Fibroblast of skin of left biceps (primary cell): ENCODE results near the gene NEK11.
"Not testable (repeated sequence)": the region's sequence is repeated elsewhere in the genome, so short reads cannot be mapped to it uniquely, and the experiment has no call there.

Experiments
- DNase-seq, 2 experiments: peaks; one replicate each; pipeline ENCODE4 v3.0.0-alpha.2; 2013; ENCODE audit warnings: low read depth in 2 of 2

Gene NEK11

DNA sequence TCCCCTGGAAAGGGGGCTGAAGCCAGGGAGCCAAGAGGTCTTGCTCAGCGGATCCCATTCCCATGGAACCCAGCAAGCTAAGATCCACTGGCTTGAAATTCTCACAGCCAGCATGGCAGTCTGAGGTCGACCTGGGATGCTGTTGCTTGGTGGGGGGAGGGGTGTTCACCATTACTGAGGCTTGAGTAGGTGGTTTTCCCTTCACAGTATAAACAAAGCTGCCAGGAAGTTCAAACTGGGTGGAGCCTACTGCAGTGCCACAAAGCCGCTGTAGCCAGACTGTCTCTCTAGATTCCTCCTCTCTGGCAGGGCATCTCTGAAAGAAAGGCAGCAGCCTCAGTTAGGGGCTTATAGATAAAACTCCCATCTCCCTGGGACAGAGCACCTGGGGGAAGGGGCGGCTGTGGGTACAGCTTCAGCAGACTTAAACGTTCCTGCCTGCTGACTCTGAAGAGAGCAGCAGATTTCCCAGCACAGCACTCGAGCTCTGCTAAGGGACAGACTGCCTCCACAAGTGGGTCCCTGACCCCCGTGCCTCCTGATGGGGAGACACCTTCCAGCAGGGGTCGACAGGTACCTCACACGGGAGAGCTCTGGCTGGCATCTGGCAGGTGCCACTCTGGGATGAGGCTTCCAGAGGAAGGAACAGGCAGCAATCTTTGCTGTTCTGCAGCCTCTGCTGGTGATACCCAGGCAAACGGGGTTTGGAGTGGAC is 15.8 kb downstream of the NEK11 start:
- DNase-seq, result not testable (repeated sequence)

DNA sequence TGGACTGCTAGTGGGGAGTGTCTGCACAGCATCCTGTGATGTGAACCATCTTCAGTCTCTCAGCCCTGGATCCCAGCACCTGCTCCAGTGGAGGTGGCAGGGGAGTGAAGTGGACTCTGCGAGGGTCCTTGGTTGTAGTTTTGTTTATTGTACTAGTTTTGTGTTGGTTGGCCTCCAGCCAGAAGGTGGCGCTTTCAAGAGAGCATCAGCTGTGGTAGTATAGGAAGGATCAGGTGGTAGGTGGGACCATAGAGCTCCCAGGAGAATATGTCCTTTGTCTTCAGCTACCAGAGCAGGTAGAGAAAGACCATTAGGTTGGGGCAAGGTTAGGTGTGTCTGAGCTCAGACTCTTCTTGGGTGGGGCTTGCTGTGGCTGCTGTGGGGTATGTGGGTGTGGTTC is 20.9 kb downstream of the NEK11 start:
- no peak for DNase-seq

DNA sequence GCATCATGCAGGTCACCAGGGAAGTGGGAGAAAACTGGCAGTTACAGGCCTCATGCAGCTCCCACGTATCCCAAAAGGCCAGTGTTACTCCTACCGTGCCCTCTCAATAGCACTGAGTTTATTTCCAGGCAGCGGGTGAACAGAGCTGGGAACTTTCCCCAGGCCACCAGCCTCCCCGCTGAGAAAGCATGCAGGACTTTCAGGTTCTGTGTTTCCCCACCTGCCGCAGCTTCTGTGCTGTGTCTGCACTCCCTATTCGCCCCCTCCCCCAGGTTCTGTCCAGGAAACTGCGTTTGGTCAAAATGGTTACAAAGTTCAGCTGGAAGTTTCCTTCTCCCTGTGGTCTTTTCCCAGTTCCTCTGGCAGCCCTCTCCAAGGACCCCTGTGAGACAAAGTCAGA is 21.4 kb downstream of the NEK11 start:
- no peak for DNase-seq

DNA sequence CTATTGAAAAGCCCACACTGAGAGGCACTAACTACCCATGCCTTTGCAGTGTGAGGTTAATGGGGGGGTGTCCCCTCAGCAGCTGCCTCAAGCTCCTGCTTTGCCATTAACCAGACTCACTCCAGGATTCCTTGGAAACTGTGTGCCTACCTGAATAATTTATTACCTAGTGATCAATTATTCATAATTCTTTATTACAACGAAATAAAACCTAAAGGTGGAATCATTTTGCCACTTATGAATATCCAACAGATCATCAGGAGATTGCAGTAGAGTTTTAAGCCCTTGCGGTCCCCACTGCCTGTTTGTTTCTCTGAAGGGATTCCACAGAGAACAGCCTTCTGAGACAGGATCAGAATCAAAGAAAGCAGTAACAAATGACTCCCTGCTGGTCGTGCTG is 23.3 kb downstream of the NEK11 start:
- DNase-seq, result no peak

DNA sequence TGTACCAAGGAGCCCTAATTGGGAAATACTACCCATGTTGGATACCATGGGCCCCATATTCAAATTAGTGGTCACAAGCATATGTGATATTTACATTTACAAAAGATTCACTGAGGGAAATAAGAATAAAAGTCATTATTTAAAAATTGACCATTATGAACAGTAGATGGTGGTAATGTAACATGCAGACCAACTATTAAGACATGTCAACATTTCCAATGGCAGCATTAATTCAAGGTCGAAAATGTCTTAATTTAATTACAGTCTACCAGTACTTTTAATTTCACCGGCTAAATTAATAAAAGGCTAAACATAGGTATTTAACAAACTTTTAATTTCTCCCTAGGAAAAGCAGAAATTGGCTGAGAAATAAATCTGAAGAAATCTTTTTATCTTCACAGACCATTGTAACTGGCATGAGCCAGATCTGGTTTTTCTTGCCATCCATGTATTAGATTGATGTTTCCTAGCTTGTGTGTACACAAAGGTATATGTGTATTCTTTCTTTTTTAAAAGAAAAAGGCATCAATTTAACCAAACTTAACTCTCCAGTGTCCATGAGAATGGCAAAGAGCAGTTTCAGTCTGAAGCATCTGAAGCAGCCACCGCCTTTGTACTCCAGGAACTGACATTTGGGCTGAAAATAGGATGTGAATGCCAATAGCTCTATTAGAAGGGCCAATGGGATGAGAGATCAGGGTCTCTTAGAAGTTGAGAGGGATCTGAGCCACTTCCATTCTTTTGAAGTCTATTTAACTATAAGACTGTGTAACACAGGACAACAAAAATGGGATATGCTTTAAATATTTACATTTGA is 26.6 kb downstream of the NEK11 start:
- no peak for DNase-seq

DNA sequence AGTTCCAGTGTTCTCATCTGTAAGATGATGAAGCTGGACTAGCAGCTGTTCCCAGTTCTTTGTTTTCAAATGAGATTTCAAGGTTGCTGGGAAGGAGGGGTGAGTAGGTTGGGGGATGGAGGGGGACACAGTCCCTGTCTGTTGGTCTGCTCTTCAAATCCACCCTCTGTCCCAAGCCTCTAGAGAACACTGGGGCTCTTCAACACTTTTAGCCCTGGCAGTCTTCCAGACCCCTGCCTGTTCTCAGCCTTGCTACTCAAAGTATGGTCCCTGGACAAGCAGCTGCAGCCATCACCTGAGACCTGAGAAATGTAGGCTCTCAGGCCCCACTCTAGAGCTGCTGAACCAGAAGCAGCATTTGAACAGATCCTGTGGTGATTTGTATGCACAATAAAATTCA is 41.3 kb downstream of the NEK11 start:
- DNase-seq, result no peak

DNA sequence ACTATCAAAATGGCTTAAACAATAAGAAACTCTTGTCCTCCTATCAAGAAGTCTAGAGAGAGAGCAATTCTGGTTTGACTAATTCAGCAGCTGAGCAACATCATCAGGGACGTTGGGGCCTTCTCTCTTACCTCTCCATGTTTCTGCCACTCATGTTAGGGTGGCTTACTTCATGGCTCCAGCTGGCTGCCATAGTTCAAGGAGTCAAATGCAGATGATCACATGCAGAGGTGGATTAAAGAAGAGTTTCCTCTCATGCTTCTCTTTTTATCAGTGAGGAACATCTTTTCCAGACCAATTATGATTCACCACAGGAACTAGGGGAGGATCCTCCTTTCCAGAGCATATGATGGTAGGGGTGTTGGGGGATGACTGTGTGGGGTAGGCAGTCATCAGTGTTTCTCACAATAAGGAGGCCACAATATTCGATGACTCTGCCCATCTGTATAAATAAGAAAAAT is 45.5 kb downstream of the NEK11 start:
- no peak for DNase-seq

DNA sequence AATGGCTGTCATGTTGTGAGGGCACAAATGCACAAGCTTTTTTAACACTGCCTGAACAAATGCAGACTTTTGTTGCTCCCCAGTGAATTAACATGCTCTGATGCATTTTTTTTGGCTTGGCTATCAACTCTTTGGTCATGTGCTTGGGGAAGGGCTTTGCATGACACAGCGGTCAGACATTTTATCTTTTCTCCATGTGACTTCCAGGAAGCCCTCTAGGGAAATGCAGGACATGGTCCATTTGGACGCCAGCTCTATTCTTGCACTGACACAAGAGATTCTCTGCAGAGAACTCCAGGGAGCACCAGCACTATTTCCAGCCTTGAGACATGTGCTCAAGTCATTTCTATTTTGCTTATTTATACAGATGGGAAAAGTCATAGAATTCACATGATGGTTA is 46.2 kb downstream of the NEK11 start:
- no peak for DNase-seq

DNA sequence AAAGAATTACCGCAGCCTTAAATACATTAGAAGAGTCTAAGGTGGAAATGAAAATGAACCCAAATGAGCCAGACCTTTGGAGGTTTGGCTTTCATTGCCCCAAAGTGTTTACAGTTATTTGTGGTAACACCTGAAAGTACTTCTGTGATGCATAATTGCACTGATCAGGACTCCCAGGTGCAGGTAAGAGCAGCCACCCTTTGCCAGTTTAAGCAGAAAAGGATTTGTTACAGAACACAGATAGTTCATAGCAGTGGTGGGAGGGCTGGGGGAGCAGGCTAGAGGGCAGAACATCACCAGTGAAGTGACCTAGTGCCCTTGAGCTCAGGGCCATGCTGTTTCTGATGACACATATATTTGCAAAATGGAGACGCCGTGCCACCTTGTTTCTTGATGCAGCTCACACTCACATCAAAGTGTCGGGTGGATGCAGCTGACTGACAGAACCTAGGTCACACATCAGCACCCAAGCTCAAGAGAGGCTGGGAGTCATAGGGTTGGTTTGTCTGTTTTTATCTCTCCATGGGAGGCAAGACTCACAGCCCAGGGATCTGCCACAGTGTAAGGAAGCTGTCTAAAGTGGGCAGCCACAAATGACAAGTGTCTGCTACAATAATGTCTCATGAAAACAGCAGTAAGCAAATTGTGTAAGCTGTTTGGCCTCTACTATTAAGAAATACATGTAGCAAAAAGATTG is 49.1 kb downstream of the NEK11 start:
- DNase-seq, result no peak

DNA sequence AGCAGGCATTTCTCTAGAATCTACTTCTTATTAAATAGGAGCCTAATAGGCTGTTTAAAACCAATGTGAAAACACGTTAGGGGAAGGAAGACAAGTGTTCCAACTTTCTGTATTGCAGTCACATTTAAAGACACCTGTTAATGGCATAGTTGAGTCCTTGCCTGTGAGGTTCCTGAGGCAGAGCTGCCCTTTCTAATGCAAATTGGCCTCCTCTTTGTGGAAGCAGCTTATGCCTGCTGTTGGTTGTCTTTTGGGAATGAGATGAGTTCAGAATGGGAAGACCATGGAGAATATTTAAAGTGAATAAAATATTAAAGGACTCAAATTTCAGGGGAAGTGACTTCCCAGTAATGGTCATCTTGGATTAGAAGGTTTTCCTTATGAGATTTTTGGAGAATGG is 51.2 kb downstream of the NEK11 start:
- DNase-seq, result no peak

DNA sequence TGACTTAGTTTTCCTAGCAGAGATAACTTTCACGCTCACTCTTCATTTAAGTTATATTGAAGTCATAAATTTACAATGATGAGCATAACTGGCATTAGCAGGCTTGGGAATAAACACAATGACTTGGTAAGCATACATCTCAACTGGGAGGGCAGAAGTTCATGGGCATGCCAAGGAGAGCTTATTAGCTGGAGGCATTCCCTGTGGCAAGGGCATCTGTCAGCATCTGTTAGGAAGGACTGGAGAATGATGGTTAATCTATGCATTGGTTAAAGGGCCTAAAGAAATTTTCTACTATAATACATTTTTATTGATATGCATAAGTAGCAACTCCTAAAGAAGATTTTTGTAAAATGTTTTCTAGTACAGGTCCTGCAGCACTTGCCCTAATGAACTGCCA is 52.4 kb downstream of the NEK11 start:
- DNase-seq, result no peak

DNA sequence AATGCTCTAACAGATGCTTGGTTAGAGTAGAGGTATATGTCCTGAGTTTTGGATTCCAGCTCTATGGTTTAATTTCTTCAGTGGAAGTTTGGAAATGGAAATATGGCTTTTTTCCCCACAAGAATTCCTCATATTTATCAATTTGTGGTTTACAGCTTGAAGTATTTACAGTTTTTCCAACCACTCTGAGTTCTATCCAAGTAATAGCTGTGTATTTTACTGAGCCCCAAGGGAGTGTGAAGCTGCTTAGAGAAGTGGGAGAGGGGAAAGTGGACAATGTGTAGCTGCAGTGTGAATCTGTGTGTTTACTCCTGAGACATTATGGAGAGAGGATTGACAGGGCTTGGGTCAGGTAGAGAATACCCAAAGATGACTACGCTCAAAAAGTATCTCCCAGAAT is 54.5 kb downstream of the NEK11 start:
- peak; percentile 25 to 33 for DNase-seq

DNA sequence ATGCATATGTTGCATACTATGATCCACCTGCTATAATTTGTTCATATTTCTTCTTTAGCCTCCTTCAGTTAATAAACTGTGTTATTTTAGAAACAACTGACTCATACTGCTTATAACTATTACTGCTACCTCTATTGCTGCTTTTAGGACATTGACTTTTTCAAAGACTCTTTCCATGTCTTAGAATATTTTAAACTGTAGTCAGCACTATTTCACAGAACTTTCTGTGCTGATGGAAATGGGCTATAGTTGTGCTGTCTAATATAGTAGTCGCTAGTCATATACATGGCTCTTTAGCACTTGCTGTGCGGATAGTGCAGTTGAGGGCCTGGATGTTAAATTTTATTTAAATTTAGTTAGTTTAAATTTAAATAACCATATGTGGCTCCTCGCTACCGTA is 55.6 kb downstream of the NEK11 start:
- no peak for DNase-seq

DNA sequence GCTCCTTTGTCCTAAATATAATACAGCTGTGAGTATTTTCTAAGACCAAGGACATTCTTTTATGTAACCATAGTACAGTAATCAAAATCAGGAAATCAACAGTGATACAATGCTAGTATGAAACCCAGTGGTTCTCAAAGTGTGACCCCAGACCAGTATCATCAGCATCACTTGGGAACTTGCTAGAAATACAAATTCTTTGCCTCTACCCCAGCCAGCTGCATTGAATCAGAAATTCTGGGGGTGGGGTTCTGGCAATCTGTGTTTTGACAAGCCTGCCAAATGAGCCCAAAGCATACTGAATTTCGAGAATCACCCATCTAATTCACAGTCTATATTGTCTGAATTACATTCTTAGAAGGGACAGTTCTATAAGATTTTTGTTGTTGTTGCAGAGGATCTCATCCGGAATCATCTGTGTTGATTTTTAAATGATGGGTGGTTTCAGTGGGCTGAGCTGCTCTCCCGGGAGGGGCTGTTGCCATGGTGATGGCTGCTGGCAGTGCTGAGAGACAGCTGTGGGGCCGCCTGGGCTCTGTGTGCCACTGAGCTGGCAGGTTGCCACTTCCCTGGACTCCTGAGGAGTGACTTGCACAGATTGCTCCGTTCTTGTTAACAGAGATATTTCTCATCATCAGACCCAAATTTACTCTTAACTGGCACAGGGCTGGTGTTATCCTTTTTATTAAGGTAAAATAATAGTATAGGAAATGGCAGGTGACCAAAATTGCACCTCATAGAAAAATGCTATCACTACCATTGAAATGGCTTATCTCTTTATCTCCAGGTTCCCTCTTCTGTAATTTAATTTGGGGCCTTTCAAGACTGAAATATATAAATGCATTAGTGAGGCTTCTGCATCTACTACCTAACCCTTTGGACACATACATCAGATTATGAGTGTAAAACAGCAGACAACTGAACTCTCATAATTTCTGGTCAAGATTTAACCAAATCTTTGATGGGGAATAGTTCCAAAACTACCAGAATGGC is 56.5 kb downstream of the NEK11 start:
- no peak for DNase-seq

DNA sequence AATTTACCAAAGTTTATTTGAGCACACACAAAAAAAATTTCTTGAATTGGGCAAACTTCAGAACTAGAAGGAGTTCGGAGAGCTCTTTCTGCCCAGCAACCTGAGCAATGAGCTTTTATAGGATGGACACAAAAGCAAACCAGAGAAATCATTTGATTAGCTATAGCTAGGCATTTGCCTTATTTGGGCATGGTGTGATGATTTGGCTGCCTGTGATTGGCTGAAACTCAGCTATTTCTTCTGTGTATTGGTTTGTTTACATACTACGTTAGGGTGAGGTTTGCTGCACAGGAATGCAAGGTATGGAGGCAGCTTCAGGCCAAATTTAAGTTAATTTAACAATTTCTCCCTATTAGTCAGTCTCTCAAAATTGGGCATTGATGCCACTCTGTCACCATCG is 65.1 kb downstream of the NEK11 start:
- DNase-seq, result no peak

DNA sequence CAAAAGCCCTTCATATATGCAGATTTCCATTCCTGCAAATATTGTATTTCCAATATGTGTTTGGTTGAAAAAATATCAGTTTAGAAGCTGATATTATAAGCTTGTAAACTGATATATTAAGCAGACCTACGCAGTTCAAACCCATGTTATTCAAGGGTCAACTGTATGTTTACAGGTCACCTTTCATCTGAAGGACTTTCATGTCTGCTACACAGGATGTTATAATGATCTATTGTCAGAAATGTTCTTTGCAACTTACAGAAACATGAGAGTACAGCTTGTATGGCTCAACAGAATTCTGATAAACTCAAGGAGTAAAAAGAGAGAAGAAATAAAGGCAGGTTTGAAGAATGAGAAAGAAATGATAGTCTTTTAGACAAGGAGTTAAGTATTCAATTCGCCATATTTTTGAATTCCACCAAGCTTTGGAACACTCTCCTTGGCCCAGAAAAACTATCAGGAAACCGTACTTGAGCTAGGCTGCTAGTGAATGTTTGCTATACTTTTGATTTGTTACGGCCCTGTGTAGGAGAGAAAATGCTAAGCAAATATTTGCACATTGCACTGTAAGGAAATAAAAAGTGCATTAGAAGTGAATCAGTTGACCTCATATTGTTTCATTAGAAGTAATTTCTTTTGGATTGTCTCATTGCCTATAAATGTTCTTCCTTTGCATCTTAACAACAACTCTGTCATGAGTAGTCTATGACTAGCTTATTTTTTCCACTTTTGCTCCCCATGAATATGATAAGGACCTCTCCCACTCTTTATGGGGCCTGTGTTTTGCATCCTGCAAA is 81.2 kb downstream of the NEK11 start:
- DNase-seq, result peak in 1 of 2 experiments; percentile 4

DNA sequence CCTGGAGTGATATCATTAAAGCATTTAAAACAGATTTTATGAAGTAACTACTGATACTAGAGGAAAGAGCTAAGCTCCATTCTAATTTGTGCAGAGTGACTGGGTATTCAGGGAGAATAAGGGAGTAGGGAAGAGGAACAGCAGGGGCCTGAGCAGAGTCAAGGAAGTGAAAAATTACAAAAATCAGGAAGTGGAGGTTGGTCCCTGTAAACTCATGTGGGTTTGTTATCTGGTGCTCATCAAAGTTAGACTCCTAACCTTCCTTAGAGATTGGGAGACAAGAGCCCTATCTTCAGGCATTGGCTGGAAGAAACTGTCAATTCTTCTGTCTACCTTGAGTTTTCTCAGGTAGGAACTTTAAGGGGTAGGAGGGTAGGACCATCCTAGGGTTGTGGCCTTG is 82.5 kb downstream of the NEK11 start:
- no peak for DNase-seq

DNA sequence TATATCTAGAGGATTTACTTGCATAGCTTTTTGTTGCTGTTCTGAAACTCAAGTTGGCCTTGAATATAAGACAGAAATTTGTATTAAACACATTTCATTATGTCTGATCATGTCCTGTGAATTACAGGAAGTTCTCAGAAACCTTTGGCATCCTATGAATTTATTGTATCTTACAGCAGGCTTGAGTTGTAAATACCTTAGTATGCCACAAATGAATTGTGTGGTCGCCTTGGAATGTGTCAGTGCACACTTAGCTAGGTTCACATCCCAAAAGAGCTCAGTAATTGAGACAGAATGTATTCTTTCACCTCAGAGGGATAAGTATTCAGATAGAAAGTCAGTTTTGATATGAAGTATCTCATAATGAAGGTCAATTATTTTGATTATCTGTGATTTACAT is 83.4 kb downstream of the NEK11 start:
- peak; percentile 57 to 67 for DNase-seq

DNA sequence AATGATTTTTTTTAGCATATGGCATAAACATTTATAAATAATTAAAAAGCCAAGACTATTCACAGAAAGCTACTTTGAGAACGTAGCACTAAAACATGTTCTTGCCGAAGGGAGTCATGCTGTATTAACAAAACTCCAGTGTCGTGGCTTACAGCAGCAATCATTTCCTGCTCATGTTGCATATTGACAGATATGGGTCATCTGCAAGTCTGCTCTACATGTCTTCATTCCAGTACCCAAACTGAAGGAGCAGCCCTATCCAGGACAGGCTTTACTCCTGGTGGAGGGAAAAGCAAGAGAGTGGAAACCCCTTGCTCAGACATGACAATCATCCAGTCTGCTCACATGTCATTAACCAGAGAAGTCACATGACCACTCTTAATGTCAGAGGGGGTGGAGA is 87.6 kb downstream of the NEK11 start:
- no peak for DNase-seq

DNA sequence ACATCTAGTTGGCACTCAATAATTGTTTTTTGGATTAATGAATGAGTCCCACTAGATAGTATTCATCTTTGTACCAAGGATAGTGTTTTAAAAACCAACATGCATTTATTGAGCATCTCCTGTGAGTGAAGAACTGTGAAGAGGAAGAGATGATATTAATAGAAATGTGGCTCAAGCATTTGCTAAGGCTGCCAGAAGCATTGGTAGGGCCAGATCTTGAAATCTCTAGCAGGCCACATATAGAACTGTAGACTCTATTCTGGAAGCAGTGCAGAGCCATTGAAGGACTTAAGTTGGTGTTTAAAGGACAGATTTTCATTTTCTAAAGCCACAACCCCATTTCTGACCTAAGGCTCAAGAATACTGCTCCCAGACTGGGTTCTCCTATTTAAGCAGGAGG is 99.0 kb downstream of the NEK11 start:
- no peak for DNase-seq

DNA sequence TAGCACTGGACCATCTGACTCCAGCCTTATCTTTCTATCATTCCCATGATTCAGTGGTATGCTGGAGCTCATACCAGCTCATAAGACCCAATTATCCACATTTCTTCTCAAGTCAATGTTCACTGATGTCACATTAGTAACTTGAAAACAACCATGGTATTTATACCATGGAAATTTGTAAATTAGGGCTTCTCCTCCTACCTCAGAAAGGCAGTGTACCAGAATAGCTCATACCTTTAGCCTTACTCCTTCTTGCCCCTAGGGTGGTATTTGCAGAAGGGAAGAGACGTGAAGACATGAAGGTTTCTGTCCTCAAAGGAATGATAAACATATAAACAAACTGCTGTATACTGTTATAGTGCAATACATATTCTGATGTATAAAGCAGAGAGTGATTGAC is 114.2 kb downstream of the NEK11 start:
- DNase-seq, result no peak
